H1 (cell line): ENCODE measurements around the gene HOXC13. TPM values are rescaled to one million over a fixed set of nuclear protein-coding genes. Genes with fewer than 3 reads are reported as not detected.

Experiments
- GTF2F1 ChIP-seq: IDR thresholded peaks from 2 replicates; pipeline ENCODE4 v1.6.1; 2012; ENCODE audit warnings: low read depth, low read length, improper control_type of control experiment, borderline replicate concordance
- KDM4A ChIP-seq: IDR thresholded peaks from one replicate; pipeline ENCODE4 v1.7.1; 2012; ENCODE audit warnings: low read depth, mild to moderate bottlenecking, moderate library complexity, low read length, inconsistent platforms; ENCODE audit not compliant: severe bottlenecking
- RNF2 ChIP-seq: fragments of 200-900, 300-1000 bp; sonication (generic); IDR thresholded peaks from 2 replicates; pipeline ENCODE4 v1.7.1; 2016; ENCODE audit warnings: borderline replicate concordance, low read depth, mild to moderate bottlenecking, antibody characterized with exemption, low read length; ENCODE audit not compliant: poor library complexity, severe bottlenecking; ENCODE audit errors: missing control alignments
- USF2 ChIP-seq: IDR thresholded peaks from 2 replicates; pipeline ENCODE4 v1.6.1; 2011; ENCODE audit warnings: low read length, improper control_type of control experiment
- polyA plus RNA-seq, 7 experiments: library from polyadenylated mRNA; depleted of rRNA in 3 of 7; stranded (reverse) in 5 of 7; unstranded in 2 of 7; fragments of >200 nt in 5 of 7; fragments of 200-250 nt in 2 of 7; gene quantifications; 1 replicate in 5 of 7; 2 replicates in 1 of 7; 4 replicates in 1 of 7; pipeline versions ENCODE4 v1.2.1 to v1.2.3, GENCODE V29; 2011 to 2013; ENCODE audit warnings: missing spikeins in 2 of 7, mixed read lengths in 2 of 7
- total RNA-seq: library from RNA; stranded (reverse); fragmentation: NEBNext Ultra II Directional; extraction: Animal tissue kit (Norgen Biotek cat#: 25700); gene quantifications from 2 replicates; pipeline ENCODE4 v1.2.1, GENCODE V29; 2021
- TF ChIP-seq, protein P1 (sequence below), 3 experiments: IDR thresholded peaks; 1 replicate in 2 of 3; 2 replicates in 1 of 3; pipeline versions ENCODE4 v1.5.1 to v1.6.1; 2011; ENCODE audit warnings: low read length in 3 of 3, mild to moderate bottlenecking in 3 of 3, inconsistent platforms in 2 of 3, low read depth in 1 of 3, moderate library complexity in 1 of 3; ENCODE audit not compliant: insufficient read depth in 1 of 3; ENCODE audit errors: control extremely low read depth in 1 of 3

Gene HOXC13
- total and polyA plus RNA-seq, 2 of the 8 experiments (the other 6 are each of a cell fraction or from before 2014, with no cell fraction given): 0.02 TPM; not detected in 1

DNA sequence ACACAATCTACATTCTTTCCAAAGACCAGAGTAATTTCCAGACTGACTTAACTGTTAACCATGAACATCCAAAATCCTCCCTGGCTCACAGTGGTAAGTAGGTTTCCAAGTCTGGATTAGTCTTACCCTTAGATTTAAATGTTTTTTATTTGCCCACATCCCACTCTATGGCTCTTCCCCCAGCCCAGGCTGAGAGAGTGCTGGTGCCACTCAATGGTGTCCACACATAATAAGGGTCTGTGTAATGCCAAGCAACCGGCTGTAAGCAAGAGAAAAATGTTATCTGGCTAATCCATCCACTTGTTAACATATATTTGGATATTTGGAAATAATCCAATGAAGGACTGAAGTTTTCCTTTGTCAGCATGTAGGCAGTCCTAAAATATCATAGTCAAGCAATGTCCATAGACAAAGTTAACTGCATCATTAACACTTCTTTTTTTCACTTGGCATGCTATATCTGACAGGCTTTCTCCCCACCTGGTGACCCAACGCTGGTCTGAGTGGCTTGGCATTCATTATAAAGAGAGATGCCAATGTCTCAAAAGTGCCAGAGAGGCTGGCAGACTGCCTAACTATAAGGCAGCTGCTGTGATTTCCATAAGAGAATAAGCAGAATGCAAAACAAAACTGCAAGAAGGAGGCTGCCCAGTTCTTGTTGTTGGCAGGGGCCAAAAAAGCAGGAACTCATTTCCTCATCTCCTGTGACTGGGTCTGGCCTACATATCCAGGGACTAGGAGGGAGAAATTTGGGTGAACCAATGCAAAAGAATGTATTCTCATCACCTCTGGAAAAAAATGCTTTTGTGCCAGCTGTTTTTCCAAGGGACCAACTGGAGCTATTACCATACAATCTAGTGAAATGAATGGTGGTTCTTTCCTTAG is 13.9 kb upstream of the HOXC13 start (continued):
- TF ChIP-seq, protein P1, sequence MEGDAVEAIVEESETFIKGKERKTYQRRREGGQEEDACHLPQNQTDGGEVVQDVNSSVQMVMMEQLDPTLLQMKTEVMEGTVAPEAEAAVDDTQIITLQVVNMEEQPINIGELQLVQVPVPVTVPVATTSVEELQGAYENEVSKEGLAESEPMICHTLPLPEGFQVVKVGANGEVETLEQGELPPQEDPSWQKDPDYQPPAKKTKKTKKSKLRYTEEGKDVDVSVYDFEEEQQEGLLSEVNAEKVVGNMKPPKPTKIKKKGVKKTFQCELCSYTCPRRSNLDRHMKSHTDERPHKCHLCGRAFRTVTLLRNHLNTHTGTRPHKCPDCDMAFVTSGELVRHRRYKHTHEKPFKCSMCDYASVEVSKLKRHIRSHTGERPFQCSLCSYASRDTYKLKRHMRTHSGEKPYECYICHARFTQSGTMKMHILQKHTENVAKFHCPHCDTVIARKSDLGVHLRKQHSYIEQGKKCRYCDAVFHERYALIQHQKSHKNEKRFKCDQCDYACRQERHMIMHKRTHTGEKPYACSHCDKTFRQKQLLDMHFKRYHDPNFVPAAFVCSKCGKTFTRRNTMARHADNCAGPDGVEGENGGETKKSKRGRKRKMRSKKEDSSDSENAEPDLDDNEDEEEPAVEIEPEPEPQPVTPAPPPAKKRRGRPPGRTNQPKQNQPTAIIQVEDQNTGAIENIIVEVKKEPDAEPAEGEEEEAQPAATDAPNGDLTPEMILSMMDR (IDR thresholded peaks at IDR 0.05; ENCODE audit: control extremely low read depth in 1 of 3, insufficient read depth in 1 of 3, low read depth in 1 of 3, low read length in 3 of 3): no peak
- TF ChIP-seq USF2: no peak
- TF ChIP-seq RNF2: no peak
- no peak for TF ChIP-seq GTF2F1
- TF ChIP-seq KDM4A: no peak
